ENCODE measurements around the gene POLR2I. TPM values are rescaled to one million over a fixed set of nuclear protein-coding genes. Genes with fewer than 3 reads are reported as not detected.

Gene POLR2I
- total RNA-seq, 4 donors from 2014 or later: 54.2 to 98.4 (median 77.4) TPM

DNA sequence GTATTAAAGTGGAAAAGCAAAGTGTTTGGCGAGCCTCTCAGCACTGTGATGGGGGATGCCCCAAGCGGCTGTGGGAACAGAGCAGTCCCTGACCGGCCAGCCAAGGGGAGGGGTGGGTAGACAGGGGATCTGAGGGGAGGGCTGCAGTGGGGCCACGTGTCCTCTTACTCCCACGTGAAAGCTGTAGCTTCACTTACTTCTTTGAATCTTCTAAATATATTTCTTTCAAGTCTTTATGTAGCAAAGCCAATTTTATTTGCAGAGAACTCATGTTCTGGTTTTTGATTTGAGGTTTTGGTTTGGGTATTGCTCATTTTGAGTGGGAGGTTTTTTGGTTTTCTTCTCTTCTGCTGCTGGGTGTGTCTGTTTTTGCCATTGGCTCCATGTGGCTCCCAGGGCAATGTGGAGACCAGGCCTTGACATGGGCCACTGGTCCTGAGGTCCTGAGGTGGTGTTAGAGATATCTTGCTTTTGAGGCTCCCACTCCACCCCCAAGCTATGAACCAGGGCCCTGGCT is 21.5 kb downstream of the POLR2I start:
- TF ChIP-seq, protein P1, sequence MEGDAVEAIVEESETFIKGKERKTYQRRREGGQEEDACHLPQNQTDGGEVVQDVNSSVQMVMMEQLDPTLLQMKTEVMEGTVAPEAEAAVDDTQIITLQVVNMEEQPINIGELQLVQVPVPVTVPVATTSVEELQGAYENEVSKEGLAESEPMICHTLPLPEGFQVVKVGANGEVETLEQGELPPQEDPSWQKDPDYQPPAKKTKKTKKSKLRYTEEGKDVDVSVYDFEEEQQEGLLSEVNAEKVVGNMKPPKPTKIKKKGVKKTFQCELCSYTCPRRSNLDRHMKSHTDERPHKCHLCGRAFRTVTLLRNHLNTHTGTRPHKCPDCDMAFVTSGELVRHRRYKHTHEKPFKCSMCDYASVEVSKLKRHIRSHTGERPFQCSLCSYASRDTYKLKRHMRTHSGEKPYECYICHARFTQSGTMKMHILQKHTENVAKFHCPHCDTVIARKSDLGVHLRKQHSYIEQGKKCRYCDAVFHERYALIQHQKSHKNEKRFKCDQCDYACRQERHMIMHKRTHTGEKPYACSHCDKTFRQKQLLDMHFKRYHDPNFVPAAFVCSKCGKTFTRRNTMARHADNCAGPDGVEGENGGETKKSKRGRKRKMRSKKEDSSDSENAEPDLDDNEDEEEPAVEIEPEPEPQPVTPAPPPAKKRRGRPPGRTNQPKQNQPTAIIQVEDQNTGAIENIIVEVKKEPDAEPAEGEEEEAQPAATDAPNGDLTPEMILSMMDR (IDR thresholded peaks at IDR 0.05): no peak
- TF ChIP-seq POLR2A (IDR thresholded peaks at IDR 0.05): no peak
- no peak for TF ChIP-seq EP300 (IDR thresholded peaks at IDR 0.05)
- Histone ChIP-seq H3K36me3 (no peaks in the 10 kb centered on the region), H3K4me1 (peaks cover 0 to 27% (median 5%) of the 10 kb centered on the region in 4 donors), H3K4me3 (no peak overlapping the region), H3K9me3 (no peaks in the 10 kb centered on the region), H3K27ac (peak overlapping the region in 2 of 4 donors; percentile 52 to 61), H3K27me3 (no peaks in the 10 kb centered on the region)
- no peak for DNase-seq (ENCODE audit: low spot score in 2 of 2)
- WGBS, 2 donors: 70 to 74% methylated on average over 5 of the region's 5 CpGs

- no peaks in the 10 kb centered on the region for H3K9me3 ChIP-seq
- H3K36me3 ChIP-seq: no peaks in the 10 kb centered on the region
- H3K4me3 ChIP-seq: no peak overlapping the region
- no peak for TF ChIP-seq EP300 (IDR thresholded peaks at IDR 0.05)
- no peak for TF ChIP-seq POLR2A (IDR thresholded peaks at IDR 0.05)
- TF ChIP-seq, protein P1 (IDR thresholded peaks at IDR 0.05): no peak
- DNase-seq (ENCODE audit: low spot score in 2 of 2): no peak
- peak overlapping the region in 1 of 4 donors; percentile 61 for H3K27ac ChIP-seq
- WGBS, 2 donors: 82 to 88% methylated on average over 7 of the region's 7 CpGs
- H3K4me1 ChIP-seq: peaks cover 0 to 26% (median 5%) of the 10 kb centered on the region in 4 donors
- no peaks in the 10 kb centered on the region for H3K27me3 ChIP-seq
Measured at GRCh38 chr19:36092566-36092965, 22.1 kb downstream of the POLR2I start.

- Histone ChIP-seq H3K27me3 (no peaks in the 10 kb centered on the region), H3K27ac (no peak overlapping the region), H3K36me3 (no peaks in the 10 kb centered on the region), H3K4me3 (no peak overlapping the region), H3K9me3 (no peaks in the 10 kb centered on the region), H3K4me1 (peaks cover 0 to 15% (median 5%) of the 10 kb centered on the region in 4 donors)
- WGBS, 2 donors: 70 to 80% methylated on average over 13 of the region's 13 CpGs
- TF ChIP-seq POLR2A (IDR thresholded peaks at IDR 0.05) (no peak), EP300 (IDR thresholded peaks at IDR 0.05) (no peak)
- TF ChIP-seq, protein P1 (IDR thresholded peaks at IDR 0.05): no peak
- DNase-seq (ENCODE audit: low spot score in 2 of 2): no peak
Measured at GRCh38 chr19:36090910-36091695, 23.6 kb downstream of the POLR2I start.

DNA sequence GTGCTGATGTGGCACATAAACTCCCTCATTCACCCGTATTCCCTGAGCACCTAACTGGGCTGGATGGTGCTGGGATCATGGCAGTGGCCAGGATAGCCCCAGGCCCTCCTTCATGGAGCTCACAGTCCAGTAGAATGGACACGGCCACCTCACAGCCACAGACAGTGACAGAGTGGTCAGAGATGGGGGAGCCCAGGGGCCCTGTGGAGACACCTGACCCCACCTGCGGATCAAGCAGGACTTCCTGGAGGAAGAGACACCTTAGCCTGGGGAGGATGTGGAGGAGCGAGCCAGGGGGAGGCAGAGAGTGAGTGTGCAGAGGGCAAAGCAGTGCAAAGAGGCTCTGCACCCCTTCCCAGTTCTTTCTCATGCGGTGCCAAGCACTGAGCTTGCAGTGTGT is 24.8 kb downstream of the POLR2I start:
- H3K27me3 ChIP-seq: no peaks in the 10 kb centered on the region
- DNase-seq (ENCODE audit: low spot score in 2 of 2): no peak
- TF ChIP-seq POLR2A (IDR thresholded peaks at IDR 0.05): no peak
- TF ChIP-seq, protein P1 (IDR thresholded peaks at IDR 0.05): no peak
- no peak for TF ChIP-seq EP300 (IDR thresholded peaks at IDR 0.05)
- no peak overlapping the region for H3K4me3 ChIP-seq
- H3K9me3 ChIP-seq: no peaks in the 10 kb centered on the region
- H3K4me1 ChIP-seq: peaks cover 0 to 9% (median 2%) of the 10 kb centered on the region in 4 donors
- no peaks in the 10 kb centered on the region for H3K36me3 ChIP-seq
- 84 to 97% methylated on average over 5 of the region's 5 CpGs for WGBS, 2 donors
- no peak overlapping the region for H3K27ac ChIP-seq

GRCh38 chr19:36086326-36086725 is 28.3 kb downstream of the POLR2I start:
- Histone ChIP-seq H3K4me3 (no peak overlapping the region), H3K27ac (no peak overlapping the region), H3K9me3 (no peaks in the 10 kb centered on the region), H3K36me3 (no peaks in the 10 kb centered on the region), H3K4me1 (peaks cover 0 to 8% (median 0%) of the 10 kb centered on the region in 4 donors), H3K27me3 (no peaks in the 10 kb centered on the region)
- TF ChIP-seq EP300 (IDR thresholded peaks at IDR 0.05) (no peak), POLR2A (IDR thresholded peaks at IDR 0.05) (no peak)
- TF ChIP-seq, protein P1 (IDR thresholded peaks at IDR 0.05): no peak
- 94 to 95% methylated on average over 7 to 9 of the region's 9 CpGs for WGBS, 2 donors
- no peak for DNase-seq (ENCODE audit: low spot score in 2 of 2)
